Kasumi-1 (cell line): Measurements from ENCODE around the gene FIG4.

Experiments used
- DNase-seq, 2 experiments: peaks; one replicate each; lab custom pipeline; 2025; lab: John Stamatoyannopoulos, UW

Gene FIG4

GRCh38 chr6:109759098-109759955 is 68.2 kb downstream of the FIG4 start:
- no peak for DNase-seq

DNA sequence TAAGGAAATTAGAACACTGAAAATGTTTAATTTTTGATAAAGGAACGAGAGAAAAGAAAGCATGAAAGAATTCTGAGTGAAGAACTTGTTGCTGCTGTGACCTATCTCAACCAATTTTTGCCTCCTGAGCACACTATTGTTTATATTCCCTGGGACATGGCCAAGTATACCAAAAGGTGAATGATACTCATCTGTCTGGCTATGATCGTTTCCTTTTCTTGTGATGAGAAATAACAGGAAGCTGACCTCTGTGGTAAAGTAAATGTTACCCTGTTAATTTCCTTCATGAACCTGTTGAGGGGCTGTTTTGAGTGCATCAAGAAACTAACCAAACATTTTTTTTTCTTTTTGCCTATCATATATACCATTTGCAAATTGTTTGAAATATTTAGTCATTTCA is 69.1 kb downstream of the FIG4 start:
- no peak for DNase-seq

DNA sequence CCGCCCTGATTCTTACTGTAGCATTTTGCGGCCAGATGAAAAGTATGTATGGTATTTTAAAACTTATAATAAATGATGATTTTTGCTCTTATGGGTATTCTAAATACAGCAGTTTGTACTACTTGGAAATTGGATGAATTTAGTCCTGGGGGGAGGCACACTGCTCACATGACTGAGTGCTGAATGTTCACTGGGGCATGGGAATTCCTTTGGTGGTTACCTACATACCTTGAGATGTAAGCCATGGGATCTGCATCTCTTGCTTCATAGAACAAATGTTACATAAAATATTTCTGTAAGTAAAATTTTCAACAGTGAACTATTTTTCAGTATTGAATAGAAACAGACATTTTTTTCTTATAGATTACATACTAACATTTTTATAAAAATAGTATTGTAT is 71.1 kb downstream of the FIG4 start:
- no peak for DNase-seq

DNA sequence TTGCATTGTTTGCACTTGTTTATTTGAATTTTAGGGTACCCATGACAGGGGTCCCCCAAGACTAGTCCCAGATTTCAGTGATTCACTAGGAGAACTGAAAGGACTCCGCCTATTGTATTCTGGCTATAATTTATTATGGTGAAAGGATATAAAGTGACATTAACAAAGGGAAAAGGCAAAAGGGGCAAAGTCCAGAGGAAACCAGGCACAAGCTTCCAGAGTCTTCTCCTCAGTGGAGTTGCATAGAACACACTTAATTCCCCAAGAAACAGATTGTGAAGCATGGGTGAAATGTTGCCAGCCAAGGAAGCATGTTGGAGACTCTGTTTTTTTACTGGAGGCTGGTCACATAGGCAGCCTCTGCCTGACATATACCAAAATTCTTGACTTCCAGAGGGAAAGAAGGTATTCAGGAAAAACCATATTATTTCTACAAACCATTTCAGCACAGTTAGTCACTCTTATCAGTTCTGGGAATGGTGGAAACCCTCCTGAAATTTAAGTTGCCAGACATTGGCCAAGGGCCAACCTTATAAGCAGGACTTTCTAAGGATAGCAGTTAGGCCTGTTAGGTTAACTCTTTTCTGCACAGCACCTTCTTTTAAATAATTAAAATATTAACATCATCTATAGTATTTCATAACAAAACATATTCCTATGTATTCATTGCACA is 71.8 kb downstream of the FIG4 start:
- DNase-seq, result no peak

DNA sequence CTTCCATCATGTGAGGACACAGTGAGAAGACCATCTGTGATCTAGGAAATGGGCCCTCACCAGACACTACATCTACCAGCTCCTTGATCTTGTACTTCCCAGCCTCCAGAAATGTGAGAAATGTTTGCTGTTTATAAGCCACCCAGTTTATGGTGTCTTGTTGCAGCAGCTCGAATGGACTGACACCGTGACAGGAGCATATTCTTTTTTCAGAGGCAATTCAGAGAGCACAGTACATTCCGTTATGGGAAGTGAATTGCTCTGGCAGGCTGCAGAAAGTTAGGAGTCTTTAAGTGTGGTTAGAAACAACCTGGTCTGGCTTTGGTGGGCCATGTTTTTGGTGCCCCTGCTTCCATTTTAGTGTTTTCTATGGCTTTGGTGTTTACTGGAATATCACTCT is 75.1 kb downstream of the FIG4 start:
- DNase-seq, result no peak

DNA sequence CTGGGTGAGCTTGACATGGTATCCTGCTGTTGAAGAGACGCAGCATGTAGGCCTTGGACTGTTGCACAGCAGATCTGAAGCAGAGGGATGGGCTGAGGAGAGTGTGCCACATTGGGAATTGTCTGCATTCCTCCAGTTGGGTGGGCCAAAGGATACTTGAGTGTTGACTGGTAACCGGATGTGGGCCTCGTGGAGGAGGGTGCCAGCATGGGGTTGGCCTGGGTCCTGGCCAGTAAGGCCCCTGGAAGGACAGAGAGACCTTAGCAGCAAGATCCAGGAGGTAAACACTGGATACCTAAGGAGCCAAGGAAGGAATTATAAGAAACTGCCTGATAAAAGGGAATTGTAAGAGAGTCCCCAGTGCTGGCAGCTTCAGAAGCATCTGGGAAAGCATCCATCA is 76.9 kb downstream of the FIG4 start:
- no peak for DNase-seq

- DNase-seq, result no peak
Observed at GRCh38 chr6:109768485-109768884, 77.4 kb downstream of the FIG4 start.

DNA sequence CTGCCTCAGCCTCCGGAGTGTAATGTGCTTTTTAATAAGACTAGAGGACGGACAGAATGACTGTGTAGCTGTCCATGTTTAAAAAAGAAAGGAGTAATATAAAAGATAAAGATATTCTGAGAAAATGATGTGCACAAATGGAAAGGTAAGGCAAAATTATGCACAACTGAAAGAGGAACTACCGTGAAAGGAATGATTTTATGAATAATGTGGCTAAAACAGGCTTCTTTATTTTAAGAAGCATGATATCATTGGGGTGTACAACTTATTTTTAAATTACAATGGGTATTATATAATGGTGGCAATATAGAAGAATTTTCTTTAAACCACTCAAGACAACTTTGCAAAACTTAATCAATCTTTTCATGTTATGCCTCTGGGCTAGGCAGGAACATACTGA is 78.1 kb downstream of the FIG4 start:
- DNase-seq, result peak in 1 of 2 experiments; percentile 17

DNA sequence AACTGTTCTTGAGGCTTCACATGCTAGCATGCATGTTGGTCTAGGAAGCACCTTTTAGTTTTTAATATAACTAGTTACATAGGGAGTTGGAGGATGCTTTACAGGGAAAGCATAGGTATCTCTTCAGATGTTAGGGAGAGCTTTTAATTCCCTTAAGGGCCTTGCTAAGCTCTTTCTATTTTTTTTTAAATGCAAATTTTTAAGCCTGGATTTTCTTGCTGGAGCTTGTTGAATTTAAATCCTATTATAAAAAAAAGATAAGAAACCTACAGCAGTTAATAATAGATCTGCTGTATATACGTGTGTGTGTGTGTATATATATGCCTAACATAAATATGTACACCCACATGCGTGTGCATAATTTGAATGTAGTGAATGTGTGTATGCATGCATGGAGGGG is 79.0 kb downstream of the FIG4 start:
- no peak for DNase-seq

- DNase-seq, result no peak
Observed at GRCh38 chr6:109770779-109771178, 79.7 kb downstream of the FIG4 start.

DNA sequence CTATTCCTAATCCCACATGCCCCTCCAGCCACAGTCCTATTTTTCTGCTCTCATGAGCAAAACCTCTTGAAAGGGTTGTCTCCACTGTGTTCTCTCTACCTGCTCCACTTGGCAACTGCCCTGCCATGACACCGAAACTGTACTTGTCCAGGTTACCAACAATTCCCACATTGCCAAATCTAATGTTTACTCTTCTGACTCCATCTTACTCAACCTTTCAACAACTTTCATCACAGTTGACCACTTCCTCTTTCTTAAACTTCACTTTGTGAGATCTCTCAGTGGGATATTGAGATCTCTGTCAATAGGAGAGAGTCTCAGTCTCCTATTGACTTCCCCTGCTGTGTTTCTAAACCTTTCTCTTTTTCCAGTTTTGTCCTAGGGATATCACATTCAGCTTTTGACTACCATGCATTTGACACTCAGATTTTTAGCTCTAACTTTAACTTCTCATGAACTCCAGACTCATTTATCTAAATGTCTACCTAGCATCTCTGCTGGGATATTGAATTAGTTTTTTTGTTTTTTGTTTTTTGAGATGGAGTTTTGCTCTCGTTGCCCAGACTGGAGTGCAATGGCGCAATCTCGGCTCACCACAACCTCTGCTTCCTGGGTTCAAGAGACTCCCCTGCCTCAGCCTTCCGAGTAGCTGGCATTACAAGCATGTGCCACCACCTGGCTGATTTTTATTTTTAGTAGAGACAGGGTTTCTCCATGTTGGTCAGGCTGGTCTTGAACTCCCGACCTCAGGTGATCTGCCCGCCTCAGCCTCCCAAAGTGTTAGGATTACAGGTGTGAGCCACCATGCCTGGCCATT is 81.1 kb downstream of the FIG4 start:
- peak; percentile 65 to 75 for DNase-seq

- DNase-seq, result no peak
Observed at GRCh38 chr6:109772883-109773431, 81.9 kb downstream of the FIG4 start.

GRCh38 chr6:109781001-109781400 is 89.9 kb downstream of the FIG4 start:
- DNase-seq, result no peak

GRCh38 chr6:109782491-109782999 is 91.4 kb downstream of the FIG4 start:
- no peak for DNase-seq

GRCh38 chr6:109783250-109783986 is 92.3 kb downstream of the FIG4 start:
- DNase-seq, result peak in 1 of 2 experiments; percentile 5

DNA sequence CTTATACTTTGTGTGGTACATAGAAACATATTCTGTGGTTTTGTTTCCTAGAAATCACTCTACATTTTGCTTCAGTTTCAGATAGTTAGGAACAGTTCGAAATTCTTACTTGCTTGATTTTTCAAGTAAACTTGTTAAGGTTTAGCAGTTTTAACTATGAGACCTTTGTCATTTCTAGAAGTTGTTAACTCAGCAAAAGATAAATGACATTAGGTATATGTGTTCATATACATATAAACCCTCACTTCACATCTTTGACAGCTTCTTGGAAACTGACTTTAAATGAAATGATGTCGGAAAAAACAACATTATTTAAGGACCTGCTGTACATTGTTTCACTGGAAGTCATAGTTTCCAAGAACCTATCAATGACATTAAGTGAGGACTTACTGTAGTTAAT is 96.2 kb downstream of the FIG4 start:
- DNase-seq, result no peak

DNA sequence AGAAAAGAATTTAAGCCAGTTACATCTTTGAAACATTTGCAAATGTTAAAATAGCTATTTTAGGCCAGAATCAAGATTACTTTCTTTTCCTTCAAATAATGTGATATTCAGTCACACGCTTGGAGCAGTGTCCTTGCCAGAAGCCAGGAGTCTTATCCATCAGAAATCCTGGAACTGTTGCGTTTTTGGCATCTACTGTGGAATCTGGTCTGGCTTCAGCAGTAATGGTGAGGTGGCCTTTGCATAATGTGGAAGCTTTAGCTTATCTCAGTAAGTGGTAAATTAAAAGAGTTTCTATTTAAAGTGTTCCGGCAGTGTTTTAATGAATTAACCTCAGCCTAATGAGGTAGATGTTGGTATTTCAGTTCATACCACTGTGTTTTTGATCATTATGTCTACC is 97.6 kb downstream of the FIG4 start:
- no peak for DNase-seq

DNA sequence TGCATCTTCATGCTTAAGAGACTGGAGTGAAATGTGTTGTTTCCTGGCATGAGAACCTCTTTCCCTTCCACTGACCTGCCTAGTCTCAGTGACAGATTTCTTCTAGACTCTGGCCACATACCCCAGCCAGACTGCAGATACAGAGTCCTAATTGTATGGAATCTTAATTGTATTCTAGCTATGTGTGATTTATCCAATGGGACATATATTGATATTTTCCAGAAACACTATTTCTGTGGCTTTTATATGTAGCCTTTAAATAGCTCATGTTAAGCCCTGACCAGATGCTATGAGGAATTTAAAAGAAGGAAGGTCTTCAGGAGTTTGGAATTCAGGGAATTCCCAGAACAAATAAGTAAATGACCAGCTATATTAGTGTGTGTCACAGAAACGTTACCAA is 99.0 kb downstream of the FIG4 start:
- DNase-seq, result no peak

GRCh38 chr6:109791301-109791700 is 100.2 kb downstream of the FIG4 start:
- DNase-seq, result no peak

GRCh38 chr6:109793021-109793420 is 101.9 kb downstream of the FIG4 start:
- DNase-seq, result no peak

- no peak for DNase-seq
Observed at GRCh38 chr6:109793792-109794191, 102.7 kb downstream of the FIG4 start.
